HL-60/S4 treated with phorbol 12-myristate 13-acetate at 8.2 ng/mL for 4 days and 3 days (cell line): ENCODE measurements around the gene PSG6.
"Not testable (repeated sequence)": the region's sequence is repeated elsewhere in the genome, so short reads cannot be mapped to it uniquely, and the experiment has no call there.

Experiments used
- in situ Hi-C: fragments of 300-500 bp; cut with MboI; formaldehyde crosslinking; loops from 2 replicates; pipeline ENCODE4 v1.15.0; 2022; ENCODE audit warnings: low sequenced_read_pairs

PSG6 gene

DNA sequence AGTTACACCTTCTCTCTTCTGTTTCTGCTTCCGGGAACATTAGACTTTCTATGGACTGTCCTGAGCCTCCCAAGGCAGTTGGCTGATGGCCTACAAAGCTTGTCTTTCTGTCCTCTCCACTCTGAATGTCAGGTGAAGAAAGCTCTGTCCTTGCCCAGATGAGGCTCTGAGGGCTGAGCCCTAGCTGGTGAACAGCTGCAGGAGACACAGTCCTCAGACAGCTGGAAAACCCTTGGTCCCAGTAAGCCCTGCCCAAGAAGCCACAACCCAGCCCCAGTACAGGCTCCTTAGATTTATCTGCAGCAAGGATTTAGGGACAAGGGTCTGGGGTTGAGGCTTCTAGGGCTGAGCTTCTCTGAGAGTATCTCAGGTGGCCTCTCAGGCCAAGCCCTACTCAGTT lies 64.5 kb downstream of the PSG6 start:
- in situ Hi-C loops: not testable (repeated sequence)

DNA sequence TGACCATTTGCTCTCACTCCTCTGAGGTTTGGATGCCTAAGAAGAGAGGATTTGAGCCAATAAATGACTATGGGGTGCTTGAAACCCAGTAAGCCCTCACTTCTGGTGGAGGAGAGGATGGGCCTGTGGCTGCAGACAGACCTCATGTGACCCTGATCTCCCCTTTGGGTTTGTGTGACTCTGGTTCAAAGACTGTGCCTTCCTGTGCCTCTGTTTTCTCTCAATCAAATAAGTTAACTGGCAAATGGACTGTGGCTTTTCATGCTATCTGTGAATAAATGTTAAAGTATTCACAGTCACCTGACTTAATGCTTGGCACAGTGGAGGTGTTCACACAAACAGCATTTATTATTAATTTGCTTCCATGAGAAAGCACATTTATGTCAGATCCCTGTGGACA lies 64.9 kb downstream of the PSG6 start:
- in situ Hi-C loops: not testable (repeated sequence)
